Fibroblast of lung (primary cell): ENCODE data around the gene DNAJB12. TPM values are rescaled to one million over a fixed set of nuclear protein-coding genes. Genes with fewer than 3 reads are reported as not detected.

Source experiments
- DNase-seq, 2 donors: peaks; one replicate each; pipeline versions ENCODE4 v3.0.0 to v3.0.0-alpha.2; 2010; ENCODE audit warnings: low read depth in 2 of 2
- H2AFZ ChIP-seq: 2 replicates; pipeline ENCODE4 v1.5.1; 2012; ENCODE audit warnings: low read length, control low read depth, inconsistent platforms
- H3K27ac ChIP-seq: 2 replicates; pipeline ENCODE4 v1.5.1; 2011; ENCODE audit warnings: low read length, control low read depth; ENCODE audit not compliant: insufficient read depth
- H3K27me3 ChIP-seq: 2 replicates; pipeline ENCODE4 v1.5.1; 2011; ENCODE audit warnings: mild to moderate bottlenecking, low read length; ENCODE audit not compliant: control insufficient read depth, insufficient read depth
- H3K36me3 ChIP-seq: 2 replicates; pipeline ENCODE4 v1.5.1; 2011; ENCODE audit warnings: low read length; ENCODE audit not compliant: control insufficient read depth, insufficient read depth
- H3K4me1 ChIP-seq: 2 replicates; pipeline ENCODE4 v1.5.1; 2011; ENCODE audit warnings: low read length; ENCODE audit not compliant: control insufficient read depth, insufficient read depth; ENCODE audit errors: extremely low read depth
- H3K4me2 ChIP-seq: 2 replicates; pipeline ENCODE4 v1.5.1; 2011; ENCODE audit warnings: low read length, control low read depth; ENCODE audit not compliant: insufficient read depth; ENCODE audit errors: extremely low read depth
- H3K4me3 ChIP-seq, 4 experiments: fragments of 200-600 bp in 1 of 4; sonication (generic) in 1 of 4; replicated peaks in 1 of 4; 2 replicates each; pipeline ENCODE4 v1.5.1; 2011 to 2016; ENCODE audit warnings: low read length in 4 of 4, low read depth in 3 of 4, mild to moderate bottlenecking in 3 of 4, control low read depth in 2 of 4, inconsistent platforms in 1 of 4, mixed read lengths in 1 of 4; ENCODE audit not compliant: insufficient read depth in 1 of 4; ENCODE audit errors: control extremely low read depth in 1 of 4
- H3K79me2 ChIP-seq: 2 replicates; pipeline ENCODE4 v1.5.1; 2012; ENCODE audit warnings: mild to moderate bottlenecking, low read length, inconsistent platforms; ENCODE audit not compliant: control insufficient read depth, insufficient read depth
- H3K9ac ChIP-seq: 2 replicates; pipeline ENCODE4 v1.5.1; 2011; ENCODE audit warnings: mild to moderate bottlenecking, low read length, control low read depth; ENCODE audit not compliant: insufficient read depth
- H3K9me3 ChIP-seq: 2 replicates; pipeline ENCODE4 v1.5.1; 2012; ENCODE audit warnings: low read depth, low read length; ENCODE audit not compliant: control insufficient read depth, insufficient read depth
- H4K20me1 ChIP-seq: 2 replicates; pipeline ENCODE4 v1.5.1; 2011; ENCODE audit warnings: low read length; ENCODE audit not compliant: control insufficient read depth, insufficient read depth; ENCODE audit errors: extremely low read depth
- EZH2 ChIP-seq: IDR thresholded peaks from 2 replicates; pipeline ENCODE4 v1.5.1; 2012; ENCODE audit warnings: low read length, control low read depth, mild to moderate bottlenecking; ENCODE audit errors: missing control alignments
- polyA plus RNA-seq, 2 donors: library from polyadenylated mRNA; depleted of rRNA in 1 of 2; stranded (reverse) in 1 of 2; unstranded in 1 of 2; fragments of >200 nt; gene quantifications; 2 replicates each; pipeline ENCODE4 v1.2.1, GENCODE V29; 2011 to 2012; ENCODE audit warnings: missing spikeins in 1 of 2
- total RNA-seq: library from RNA; depleted of rRNA; stranded (reverse); fragments of >200 nt; gene quantifications from 2 replicates; pipeline ENCODE4 v1.2.1, GENCODE V29; 2014
- TF ChIP-seq, protein P1 (sequence below), 2 donors: IDR thresholded peaks in 1 of 2; conservative IDR thresholded peaks in 1 of 2; 1 replicate in 1 of 2; 2 replicates in 1 of 2; pipeline ENCODE4 v1.5.1; 2011 to 2012; ENCODE audit warnings: low read length in 2 of 2, control low read depth in 1 of 2, inconsistent platforms in 1 of 2, low read depth in 1 of 2, mild to moderate bottlenecking in 1 of 2

Gene DNAJB12
- total and polyA plus RNA-seq, 2 donors (not counting 1 experiment from before 2014, with no cell fraction given): 17.2 to 26.3 TPM

DNA sequence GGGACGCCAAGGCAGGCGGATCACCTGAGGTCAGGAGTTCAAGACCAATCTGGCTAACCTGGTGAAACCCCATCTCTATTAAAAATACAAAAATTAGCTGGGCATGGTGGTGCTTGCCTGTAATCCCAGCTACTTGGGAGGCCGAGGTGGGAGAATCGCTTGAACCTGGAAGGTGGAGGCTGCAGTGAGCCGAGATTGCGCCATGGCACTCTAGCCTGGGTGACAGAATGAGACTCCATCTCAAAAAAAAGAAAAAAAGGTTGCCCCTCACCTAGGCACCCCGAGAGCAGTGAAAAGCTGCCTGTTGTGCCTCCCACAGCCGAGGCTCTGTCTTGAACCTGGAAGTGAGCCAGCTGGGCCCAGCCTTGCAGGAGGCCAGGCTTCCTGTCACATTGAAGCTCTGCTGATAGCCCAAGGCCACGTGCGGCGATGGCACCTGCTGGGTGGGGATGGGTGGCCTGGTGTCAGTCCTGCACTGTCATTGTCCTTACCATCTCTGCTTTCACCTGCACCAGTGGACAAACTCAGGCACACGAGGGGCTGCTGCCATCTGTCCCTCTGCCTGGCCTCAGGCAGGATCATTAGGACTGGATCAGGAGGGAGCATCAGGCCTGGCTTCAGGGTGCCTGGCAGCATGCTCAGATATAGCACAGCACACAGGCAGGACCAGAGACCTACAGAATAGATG is 37.8 kb downstream of the DNAJB12 start:
- no peaks in the 10 kb centered on the region for H3K27me3 ChIP-seq
- H3K9ac ChIP-seq: no peak overlapping the region
- H3K4me1 ChIP-seq: peaks cover 39% of the 10 kb centered on the region
- no peak overlapping the region for H2AFZ ChIP-seq
- TF ChIP-seq, protein P1, sequence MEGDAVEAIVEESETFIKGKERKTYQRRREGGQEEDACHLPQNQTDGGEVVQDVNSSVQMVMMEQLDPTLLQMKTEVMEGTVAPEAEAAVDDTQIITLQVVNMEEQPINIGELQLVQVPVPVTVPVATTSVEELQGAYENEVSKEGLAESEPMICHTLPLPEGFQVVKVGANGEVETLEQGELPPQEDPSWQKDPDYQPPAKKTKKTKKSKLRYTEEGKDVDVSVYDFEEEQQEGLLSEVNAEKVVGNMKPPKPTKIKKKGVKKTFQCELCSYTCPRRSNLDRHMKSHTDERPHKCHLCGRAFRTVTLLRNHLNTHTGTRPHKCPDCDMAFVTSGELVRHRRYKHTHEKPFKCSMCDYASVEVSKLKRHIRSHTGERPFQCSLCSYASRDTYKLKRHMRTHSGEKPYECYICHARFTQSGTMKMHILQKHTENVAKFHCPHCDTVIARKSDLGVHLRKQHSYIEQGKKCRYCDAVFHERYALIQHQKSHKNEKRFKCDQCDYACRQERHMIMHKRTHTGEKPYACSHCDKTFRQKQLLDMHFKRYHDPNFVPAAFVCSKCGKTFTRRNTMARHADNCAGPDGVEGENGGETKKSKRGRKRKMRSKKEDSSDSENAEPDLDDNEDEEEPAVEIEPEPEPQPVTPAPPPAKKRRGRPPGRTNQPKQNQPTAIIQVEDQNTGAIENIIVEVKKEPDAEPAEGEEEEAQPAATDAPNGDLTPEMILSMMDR (conservative IDR thresholded peaks at IDR 0.05 in 1 of 2, IDR thresholded peaks at IDR 0.05 in 1 of 2; ENCODE audit: low read depth in 1 of 2, low read length in 2 of 2): no peak
- no peak for TF ChIP-seq EZH2
- DNase-seq: no peak
- no peak overlapping the region for H3K4me2 ChIP-seq
- no peaks in the 10 kb centered on the region for H3K36me3 ChIP-seq
- no peaks in the 10 kb centered on the region for H3K79me2 ChIP-seq
- no peak overlapping the region for H3K4me3 ChIP-seq
- H3K27ac ChIP-seq: no peak overlapping the region
- H3K9me3 ChIP-seq: no peaks in the 10 kb centered on the region
- no peaks in the 10 kb centered on the region for H4K20me1 ChIP-seq

GRCh38 chr10:72316386-72316700 is 38.4 kb downstream of the DNAJB12 start:
- Histone ChIP-seq H3K36me3 (no peaks in the 10 kb centered on the region), H4K20me1 (no peaks in the 10 kb centered on the region), H3K4me3 (no peak overlapping the region), H3K27me3 (no peaks in the 10 kb centered on the region), H2AFZ (no peak overlapping the region), H3K9me3 (no peaks in the 10 kb centered on the region), H3K27ac (no peak overlapping the region), H3K4me2 (no peak overlapping the region), H3K4me1 (peaks cover 34% of the 10 kb centered on the region), H3K9ac (no peak overlapping the region), H3K79me2 (no peaks in the 10 kb centered on the region)
- no peak for DNase-seq
- TF ChIP-seq, protein P1 (conservative IDR thresholded peaks at IDR 0.05 in 1 of 2, IDR thresholded peaks at IDR 0.05 in 1 of 2; ENCODE audit: low read depth in 1 of 2, low read length in 2 of 2): no peak
- TF ChIP-seq EZH2: no peak

DNA sequence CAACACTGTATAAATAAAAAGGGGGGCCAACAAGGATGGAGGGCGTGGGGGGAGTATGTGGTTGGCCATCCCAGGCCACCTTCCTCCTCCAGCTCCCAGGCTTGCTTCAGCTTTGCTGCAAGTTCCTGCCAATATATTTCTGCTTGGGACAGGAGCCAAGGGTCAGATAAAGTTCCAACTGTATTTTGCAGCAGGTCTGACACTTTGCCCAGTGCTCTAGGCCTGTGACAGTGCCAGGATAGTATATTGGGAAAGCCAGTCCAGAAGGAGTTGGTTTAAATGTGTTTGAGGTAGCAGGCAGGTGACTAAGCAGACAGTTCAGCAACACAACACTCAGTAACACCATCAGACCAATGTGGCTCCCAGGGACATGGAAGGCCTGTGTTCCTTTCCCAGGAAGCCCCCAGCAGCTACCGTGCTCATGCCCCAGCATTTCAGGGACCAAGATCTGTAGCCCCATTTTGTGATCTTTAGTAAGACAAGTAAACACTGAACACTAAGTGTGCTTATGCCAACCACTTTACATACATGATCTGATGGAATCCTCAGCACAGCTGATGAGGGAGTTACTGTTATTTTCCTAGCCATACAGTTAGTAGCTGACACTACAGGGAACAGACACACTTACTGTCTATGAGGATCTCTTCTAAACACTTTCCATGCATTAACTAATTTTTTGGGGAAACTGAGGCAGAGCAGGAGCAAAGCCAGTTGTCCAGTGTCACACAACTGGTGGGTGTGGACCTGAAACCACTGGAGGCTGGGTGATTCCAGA is 38.9 kb downstream of the DNAJB12 start:
- Histone ChIP-seq H4K20me1 (no peaks in the 10 kb centered on the region), H3K27me3 (no peaks in the 10 kb centered on the region), H3K9me3 (no peaks in the 10 kb centered on the region), H3K9ac (no peak overlapping the region), H3K27ac (peak overlapping the region; percentile 22), H3K4me1 (peaks cover 29% of the 10 kb centered on the region), H3K4me3 (no peak overlapping the region), H2AFZ (no peak overlapping the region), H3K36me3 (no peaks in the 10 kb centered on the region), H3K4me2 (no peak overlapping the region), H3K79me2 (no peaks in the 10 kb centered on the region)
- peak; percentile 70 to 93 for DNase-seq
- TF ChIP-seq, protein P1 (conservative IDR thresholded peaks at IDR 0.05 in 1 of 2, IDR thresholded peaks at IDR 0.05 in 1 of 2; ENCODE audit: low read depth in 1 of 2, low read length in 2 of 2): no peak
- TF ChIP-seq EZH2: no peak
